Prostate gland (tissue), 2 donors: ENCODE data around the gene PDE1C.

Source experiments
- POLR2A ChIP-seq: fragments of 450-650 bp; IDR thresholded peaks from one replicate; pipeline ENCODE4 v1.6.1; 2016; ENCODE audit warnings: antibody characterized with exemption, mild to moderate bottlenecking
- POLR2AphosphoS5 ChIP-seq: sonication (generic); formaldehyde crosslinking; IDR thresholded peaks from one replicate; pipeline ENCODE4 v1.6.1; 2017; ENCODE audit warnings: antibody characterized with exemption
- TF ChIP-seq, protein P1 (sequence below), 4 experiments: fragments of 200-600 bp in 2 of 4; fragments of 450-650 bp in 2 of 4; sonication (generic) in 2 of 4; IDR thresholded peaks; 1 replicate in 3 of 4; 2 replicates in 1 of 4; pipeline ENCODE4 v1.5.1; 2016 to 2019; ENCODE audit warnings: antibody characterized with exemption in 4 of 4, mild to moderate bottlenecking in 2 of 4, moderate library complexity in 2 of 4

DNA sequence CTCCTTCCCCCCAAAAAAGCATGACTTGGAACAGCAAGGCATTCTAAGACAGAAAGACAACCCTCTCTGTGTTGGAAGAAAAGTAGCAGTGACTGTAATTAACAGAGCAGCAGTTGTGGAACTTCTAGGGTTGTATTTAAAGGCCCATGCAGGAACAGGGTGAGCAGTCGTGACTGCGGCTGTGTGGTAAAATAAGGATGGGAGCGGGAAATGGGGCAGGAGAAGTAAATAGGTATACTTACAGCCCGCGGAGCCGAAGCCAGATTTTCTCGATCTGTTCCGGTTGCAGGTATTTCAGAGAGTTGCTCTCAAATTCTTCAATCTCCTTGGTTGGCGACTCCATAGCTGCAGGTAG, 179 bp downstream of the PDE1C start:
- TF ChIP-seq, protein P1, sequence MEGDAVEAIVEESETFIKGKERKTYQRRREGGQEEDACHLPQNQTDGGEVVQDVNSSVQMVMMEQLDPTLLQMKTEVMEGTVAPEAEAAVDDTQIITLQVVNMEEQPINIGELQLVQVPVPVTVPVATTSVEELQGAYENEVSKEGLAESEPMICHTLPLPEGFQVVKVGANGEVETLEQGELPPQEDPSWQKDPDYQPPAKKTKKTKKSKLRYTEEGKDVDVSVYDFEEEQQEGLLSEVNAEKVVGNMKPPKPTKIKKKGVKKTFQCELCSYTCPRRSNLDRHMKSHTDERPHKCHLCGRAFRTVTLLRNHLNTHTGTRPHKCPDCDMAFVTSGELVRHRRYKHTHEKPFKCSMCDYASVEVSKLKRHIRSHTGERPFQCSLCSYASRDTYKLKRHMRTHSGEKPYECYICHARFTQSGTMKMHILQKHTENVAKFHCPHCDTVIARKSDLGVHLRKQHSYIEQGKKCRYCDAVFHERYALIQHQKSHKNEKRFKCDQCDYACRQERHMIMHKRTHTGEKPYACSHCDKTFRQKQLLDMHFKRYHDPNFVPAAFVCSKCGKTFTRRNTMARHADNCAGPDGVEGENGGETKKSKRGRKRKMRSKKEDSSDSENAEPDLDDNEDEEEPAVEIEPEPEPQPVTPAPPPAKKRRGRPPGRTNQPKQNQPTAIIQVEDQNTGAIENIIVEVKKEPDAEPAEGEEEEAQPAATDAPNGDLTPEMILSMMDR (IDR thresholded peaks at IDR 0.05) = no peak
- no peak for TF ChIP-seq POLR2A
- TF ChIP-seq POLR2AphosphoS5 = no peak
